Suprapubic skin (tissue), 4 donors: ENCODE measurements around the gene RBMS1.

Source experiments
- CTCF ChIP-seq, 2 donors: fragments of 200-600 bp in 1 of 2; fragments of 450-650 bp in 1 of 2; sonication (generic) in 1 of 2; IDR thresholded peaks; one replicate each; pipeline ENCODE4 v1.5.1; 2016 to 2019; ENCODE audit warnings: antibody characterized with exemption in 2 of 2, mild to moderate bottlenecking in 1 of 2, moderate library complexity in 1 of 2
- EP300 ChIP-seq: sonication (generic); formaldehyde crosslinking; IDR thresholded peaks from one replicate; pipeline ENCODE4 v1.6.1; 2017; ENCODE audit warnings: antibody characterized with exemption
- POLR2AphosphoS5 ChIP-seq, 3 donors: sonication (generic); formaldehyde crosslinking; IDR thresholded peaks; one replicate each; pipeline ENCODE4 v1.6.1; 2017; ENCODE audit warnings: antibody characterized with exemption in 3 of 3

GRCh38 chr2:160278101-160278878 lies 215.3 kb downstream of the RBMS1 start:
- TF ChIP-seq CTCF (IDR thresholded peaks at IDR 0.05): no peak
- TF ChIP-seq EP300: no peak
- TF ChIP-seq POLR2AphosphoS5 (IDR thresholded peaks at IDR 0.05): no peak
